K562 (cell line): Measurements from ENCODE around the gene SLC10A1. TPM values are rescaled to one million over a fixed set of nuclear protein-coding genes. Genes with fewer than 3 reads are reported as not detected.

Experiments
- ATAC-seq: fragments of 200-7000 bp; cut with Tn5 transposase; 3 replicates; pipeline ENCODE4 v1.9.1; 2020; ENCODE audit warnings: moderate library complexity
- BruUV-seq: library from RNA; stranded (reverse); fragments of 400-500 nt; replicated peaks from 2 replicates; lab custom pipeline; 2021; lab: Mats Ljungman, UMichigan
- CTCF ChIA-PET: fragments of 300-600 bp; formaldehyde crosslinking; extraction: SDS; loops from one replicate; lab custom pipeline; 2021; ENCODE audit warnings: low intra/inter-chr PET ratio; lab: Yijun Ruan, JAX
- POLR2A ChIA-PET: fragments of 300-600, 350-650 bp; sonication (Branson Sonifier 250); formaldehyde crosslinking; extraction: SDS; loops from one replicate; lab custom pipeline; 2021; ENCODE audit warnings: antibody characterized with exemption, inconsistent platforms; lab: Yijun Ruan, JAX
- DNase-seq, 4 experiments: peaks; one replicate each; pipeline versions ENCODE4 v3.0.0 to v3.0.0-alpha.2; 2011 to 2018; ENCODE audit warnings: low spot score in 3 of 4, mixed read lengths in 3 of 4; ENCODE audit errors: extremely low read depth in 1 of 4
- FAIRE-seq: peaks from 2 replicates; lab custom pipeline; 2011; peaks lifted over from hg19 to GRCh38; lab: Jason Lieb, UNC
- H2AFZ ChIP-seq: 2 replicates; pipeline ENCODE4 v1.6.0; 2011; ENCODE audit warnings: low read depth, low read length, control low read depth, inconsistent platforms
- H3K27ac ChIP-seq: fragments of 200-600 bp; 3 replicates; pipeline ENCODE4 v1.8.0; 2011; ENCODE audit warnings: low read depth, mild to moderate bottlenecking, control low read depth, inconsistent platforms, low read length, moderate library complexity, mixed read lengths; ENCODE audit errors: extremely low read depth
- H3K27me3 ChIP-seq, 2 experiments: fragments of 300-600 bp in 1 of 2; 2 replicates in 1 of 2; 3 replicates in 1 of 2; pipeline versions ENCODE4 v1.6.0 to v1.8.0; 2011; ENCODE audit warnings: inconsistent platforms in 2 of 2, low read length in 2 of 2, mild to moderate bottlenecking in 1 of 2, mixed read lengths in 1 of 2, moderate library complexity in 1 of 2; ENCODE audit not compliant: control insufficient read depth in 2 of 2, insufficient read depth in 2 of 2
- H3K36me3 ChIP-seq: fragments of 300-600 bp; 3 replicates; pipeline ENCODE4 v1.8.0; 2011; ENCODE audit warnings: mild to moderate bottlenecking, low read length, inconsistent platforms; ENCODE audit not compliant: control insufficient read depth, insufficient read depth
- H3K4me1 ChIP-seq, 2 experiments: fragments of 200-600 bp in 1 of 2; replicated peaks in 1 of 2; 2 replicates in 1 of 2; 3 replicates in 1 of 2; pipeline versions ENCODE4 v1.5.1 to v1.8.0; 2011; ENCODE audit warnings: inconsistent platforms in 2 of 2, low read length in 2 of 2, mild to moderate bottlenecking in 1 of 2, mixed read lengths in 1 of 2, moderate library complexity in 1 of 2; ENCODE audit not compliant: control insufficient read depth in 2 of 2, insufficient read depth in 2 of 2
- H3K4me2 ChIP-seq: 2 replicates; pipeline ENCODE4 v1.6.1; 2011; ENCODE audit warnings: low read length, control low read depth, inconsistent platforms, mixed read lengths; ENCODE audit not compliant: insufficient read depth
- H3K4me3 ChIP-seq: fragments of 200-600 bp; sonication (generic), shearing (Covaris generic); 2 replicates; pipeline ENCODE4 v1.5.1; 2016; ENCODE audit warnings: control low read depth, inconsistent platforms
- H3K79me2 ChIP-seq: fragments of 200-600 bp; 3 replicates; pipeline ENCODE4 v1.8.0; 2011; ENCODE audit warnings: low read length, inconsistent platforms; ENCODE audit not compliant: control insufficient read depth, insufficient read depth
- H3K9ac ChIP-seq, 2 experiments: 2 replicates each; pipeline versions ENCODE4 v1.6.0 to v1.6.1; 2011; ENCODE audit warnings: low read depth in 2 of 2, low read length in 2 of 2, control low read depth in 1 of 2, inconsistent platforms in 1 of 2, mild to moderate bottlenecking in 1 of 2, mixed read lengths in 1 of 2; ENCODE audit not compliant: insufficient read depth in 1 of 2
- H3K9me1 ChIP-seq: one replicate; pipeline ENCODE4 v1.6.0; 2011; ENCODE audit warnings: inconsistent platforms, mild to moderate bottlenecking, low read length, moderate library complexity; ENCODE audit not compliant: control insufficient read depth, insufficient read depth
- H3K9me3 ChIP-seq: replicated peaks from 2 replicates; pipeline ENCODE4 v1.5.1; 2011; ENCODE audit warnings: low read depth, low read length, inconsistent platforms; ENCODE audit not compliant: control insufficient read depth, insufficient read depth
- H4K20me1 ChIP-seq: replicated peaks from 2 replicates; pipeline ENCODE4 v1.6.1; 2011; ENCODE audit warnings: low read length, inconsistent platforms, mixed read lengths; ENCODE audit not compliant: control insufficient read depth, insufficient read depth
- ADNP ChIP-seq: fragments of 200-800 bp; sonication (Bioruptor generic); IDR thresholded peaks from 2 replicates; pipeline ENCODE4 v1.6.1; 2016; ENCODE audit warnings: missing genetic modification characterization, missing compliant biosample characterization
- ERF ChIP-seq: fragments of 450-650 bp; formaldehyde crosslinking; IDR thresholded peaks from 2 replicates; pipeline ENCODE4 v1.4.0; 2020; ENCODE audit warnings: mild to moderate bottlenecking, mixed read lengths
- HLTF ChIP-seq: fragments of 450-650 bp; IDR thresholded peaks from 2 replicates; pipeline ENCODE4 v1.6.1; 2016
- NR1H2 ChIP-seq: sonication (generic); formaldehyde crosslinking; IDR thresholded peaks from 2 replicates; pipeline ENCODE4 v1.4.0; 2020; ENCODE audit warnings: mild to moderate bottlenecking, missing genetic modification reagents
- POLR2A ChIP-seq: fragments of 450-650 bp; conservative IDR thresholded peaks from 2 replicates; pipeline ENCODE4 v1.6.1; 2016
- POLR2B ChIP-seq: fragments of 450-650 bp; IDR thresholded peaks from 2 replicates; pipeline ENCODE4 v1.6.1; 2018; ENCODE audit warnings: low read depth; ENCODE audit not compliant: partially characterized antibody
- POLR2H ChIP-seq: IDR thresholded peaks from 2 replicates; pipeline ENCODE4 v1.6.1; 2016; ENCODE audit warnings: missing genetic modification characterization, low read depth, mild to moderate bottlenecking, control low read depth, missing compliant biosample characterization, moderate library complexity
- RAD51 ChIP-seq: fragments of 450-650 bp; IDR thresholded peaks from 2 replicates; pipeline ENCODE4 v1.7.1; 2016; ENCODE audit warnings: low read depth, mild to moderate bottlenecking, borderline replicate concordance
- ZBTB7A ChIP-seq: IDR thresholded peaks from 2 replicates; pipeline ENCODE4 v1.6.1; 2011; ENCODE audit warnings: low read depth, mild to moderate bottlenecking, low read length, moderate library complexity, borderline replicate concordance; ENCODE audit not compliant: control insufficient read depth
- ZFP1 ChIP-seq: fragments of 450-650 bp; formaldehyde crosslinking; IDR thresholded peaks from 2 replicates; pipeline ENCODE4 v1.4.0; 2020; ENCODE audit warnings: mild to moderate bottlenecking, mixed read lengths
- ZNF121 ChIP-seq: sonication (generic); formaldehyde crosslinking; conservative IDR thresholded peaks from 2 replicates; pipeline ENCODE4 v1.8.0; 2022; ENCODE audit warnings: missing genetic modification reagents
- ZNF239 ChIP-seq: fragments of 250-450 bp; sonication (Bioruptor Pico); IDR thresholded peaks from 2 replicates; pipeline ENCODE4 v1.4.0; 2020; ENCODE audit warnings: mild to moderate bottlenecking
- ZNF41 ChIP-seq: fragments of 250-450 bp; sonication (Bioruptor Pico); conservative IDR thresholded peaks from 2 replicates; pipeline ENCODE4 v1.4.0; 2020; ENCODE audit warnings: mild to moderate bottlenecking
- ZNF586 ChIP-seq: fragments of 450-650 bp; formaldehyde crosslinking; conservative IDR thresholded peaks from 2 replicates; pipeline ENCODE4 v1.4.0; 2020; ENCODE audit warnings: mild to moderate bottlenecking, moderate library complexity
- WGBS: fragments of 100-300 bp; shearing (Covaris generic); methylation state at CpG from one replicate; pipeline ENCODE4 v1.1.6; 2016; ENCODE audit warnings: low coverage, mixed read lengths; ENCODE audit not compliant: insufficient coverage; ENCODE audit errors: missing lambda C conversion rate; 5-methylcytosine and 5-hydroxymethylcytosine counted together
- in situ Hi-C: fragments of 300-500 bp; cut with MboI; formaldehyde crosslinking; loops from 4 replicates; pipeline ENCODE4 v1.15.0; 2018; ENCODE audit warnings: inconsistent platforms, mixed read lengths
- intact Hi-C: fragments of 100-400 bp; cut with micrococcal nuclease; formaldehyde crosslinking; loops from 2 replicates; pipeline ENCODE4 v1.14.2; 2022
- polyA plus RNA-seq, 8 experiments: library from polyadenylated mRNA; depleted of rRNA in 4 of 8; stranded (reverse) in 5 of 8; unstranded in 3 of 8; fragments of >200 nt; fragmentation: Nextera tagmentation in 2 of 8; fragmentation: Illumina TruSeq in 1 of 8; extraction: Ambion mirVana in 2 of 8; extraction: Trizol in 1 of 8; gene quantifications; 2 replicates each; pipeline versions ENCODE4 v1.2.1 to v1.2.3, GENCODE V29; 2011 to 2014; ENCODE audit warnings: inconsistent platforms in 1 of 8, missing spikeins in 1 of 8
- total RNA-seq, 7 experiments: library from RNA; depleted of rRNA in 6 of 7; stranded (reverse); fragments of >200 nt in 6 of 7; fragmentation: Illumina TruSeq in 2 of 7; extraction: Trizol in 2 of 7; gene quantifications; 2 replicates each; pipeline versions ENCODE4 v1.2.1 to v1.2.3, GENCODE V29; 2011 to 2021; ENCODE audit warnings: low replicate concordance in 1 of 7
- TF ChIP-seq, protein P1 (sequence below): fragments of 250-450 bp; sonication (Bioruptor Pico); IDR thresholded peaks from 2 replicates; pipeline ENCODE4 v1.8.0; 2022; ENCODE audit warnings: inconsistent platforms
- TF ChIP-seq, protein P2 (sequence below): fragments of 150-350 bp; conservative IDR thresholded peaks from 2 replicates; pipeline ENCODE4 v1.6.1; 2014; ENCODE audit warnings: low read length
- TF ChIP-seq, protein P3 (sequence below): fragments of 250-450 bp; sonication (Bioruptor Pico); IDR thresholded peaks from 2 replicates; pipeline ENCODE4 v1.4.0; 2020; ENCODE audit warnings: borderline replicate concordance

The SLC10A1 gene
- total and polyA plus RNA-seq, 9 of the 15 experiments (the other 6 are each of a cell fraction or from before 2014, with no cell fraction given): not detected

GRCh38 chr14:69772082-69773017 lies 24.7 kb downstream of the SLC10A1 start:
- Histone ChIP-seq H3K27ac (no peak overlapping the region), H3K79me2 (peaks cover 40% of the 10 kb centered on the region), H3K9ac (no peak overlapping the region), H3K27me3 (no peaks in the 10 kb centered on the region), H3K4me1 (peaks cover 0 to 8% of the 10 kb centered on the region in 2 experiments; a peak in 3 of 5 replicates), H3K4me3 (no peak overlapping the region), H3K9me1 (peaks cover 7% of the 10 kb centered on the region), H2AFZ (no peak overlapping the region), H3K4me2 (no peak overlapping the region), H3K9me3 (no peaks in the 10 kb centered on the region), H3K36me3 (peaks cover 95% of the 10 kb centered on the region), H4K20me1 (peaks cover 30% of the 10 kb centered on the region)
- CTCF ChIA-PET: no interaction called here
- in situ Hi-C loops: no loop called here
- intact Hi-C loops: no loop called here
- ATAC-seq (peak; percentile 5; the same call in 1 of the 3 replicates), FAIRE-seq (no peak), DNase-seq (no peak)
- no TSS peak for BruUV-seq
- POLR2A ChIA-PET: interaction anchor here (1.0 to 1.6 kb wide), 5 partner anchors 12 to 114 kb away, joined by 3 read pairs; no protein-coding TSS in a partner anchor
- WGBS: 88% methylated on average over 9 of the region's 11 CpGs
- peak; percentile 50 for TF ChIP-seq POLR2A
- no peak for TF ChIP-seq HLTF
- TF ChIP-seq ZFP1 (CRISPR knock-in tag): no peak
- no peak for TF ChIP-seq POLR2H (tag)
- no peak for TF ChIP-seq ZBTB7A
- TF ChIP-seq ZNF586 (CRISPR knock-in tag): no peak
- peak; percentile 51 for TF ChIP-seq POLR2B
- no peak for TF ChIP-seq RAD51
- TF ChIP-seq, protein P1, sequence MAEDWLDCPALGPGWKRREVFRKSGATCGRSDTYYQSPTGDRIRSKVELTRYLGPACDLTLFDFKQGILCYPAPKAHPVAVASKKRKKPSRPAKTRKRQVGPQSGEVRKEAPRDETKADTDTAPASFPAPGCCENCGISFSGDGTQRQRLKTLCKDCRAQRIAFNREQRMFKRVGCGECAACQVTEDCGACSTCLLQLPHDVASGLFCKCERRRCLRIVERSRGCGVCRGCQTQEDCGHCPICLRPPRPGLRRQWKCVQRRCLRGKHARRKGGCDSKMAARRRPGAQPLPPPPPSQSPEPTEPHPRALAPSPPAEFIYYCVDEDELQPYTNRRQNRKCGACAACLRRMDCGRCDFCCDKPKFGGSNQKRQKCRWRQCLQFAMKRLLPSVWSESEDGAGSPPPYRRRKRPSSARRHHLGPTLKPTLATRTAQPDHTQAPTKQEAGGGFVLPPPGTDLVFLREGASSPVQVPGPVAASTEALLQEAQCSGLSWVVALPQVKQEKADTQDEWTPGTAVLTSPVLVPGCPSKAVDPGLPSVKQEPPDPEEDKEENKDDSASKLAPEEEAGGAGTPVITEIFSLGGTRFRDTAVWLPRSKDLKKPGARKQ (CRISPR knock-in tag): no peak
- TF ChIP-seq, protein P2, sequence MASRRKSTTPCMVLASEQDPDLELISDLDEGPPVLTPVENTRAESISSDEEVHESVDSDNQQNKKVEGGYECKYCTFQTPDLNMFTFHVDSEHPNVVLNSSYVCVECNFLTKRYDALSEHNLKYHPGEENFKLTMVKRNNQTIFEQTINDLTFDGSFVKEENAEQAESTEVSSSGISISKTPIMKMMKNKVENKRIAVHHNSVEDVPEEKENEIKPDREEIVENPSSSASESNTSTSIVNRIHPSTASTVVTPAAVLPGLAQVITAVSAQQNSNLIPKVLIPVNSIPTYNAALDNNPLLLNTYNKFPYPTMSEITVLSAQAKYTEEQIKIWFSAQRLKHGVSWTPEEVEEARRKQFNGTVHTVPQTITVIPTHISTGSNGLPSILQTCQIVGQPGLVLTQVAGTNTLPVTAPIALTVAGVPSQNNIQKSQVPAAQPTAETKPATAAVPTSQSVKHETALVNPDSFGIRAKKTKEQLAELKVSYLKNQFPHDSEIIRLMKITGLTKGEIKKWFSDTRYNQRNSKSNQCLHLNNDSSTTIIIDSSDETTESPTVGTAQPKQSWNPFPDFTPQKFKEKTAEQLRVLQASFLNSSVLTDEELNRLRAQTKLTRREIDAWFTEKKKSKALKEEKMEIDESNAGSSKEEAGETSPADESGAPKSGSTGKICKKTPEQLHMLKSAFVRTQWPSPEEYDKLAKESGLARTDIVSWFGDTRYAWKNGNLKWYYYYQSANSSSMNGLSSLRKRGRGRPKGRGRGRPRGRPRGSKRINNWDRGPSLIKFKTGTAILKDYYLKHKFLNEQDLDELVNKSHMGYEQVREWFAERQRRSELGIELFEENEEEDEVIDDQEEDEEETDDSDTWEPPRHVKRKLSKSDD: no peak
- no peak for TF ChIP-seq ADNP
- no peak for TF ChIP-seq NR1H2
- TF ChIP-seq, protein P3, sequence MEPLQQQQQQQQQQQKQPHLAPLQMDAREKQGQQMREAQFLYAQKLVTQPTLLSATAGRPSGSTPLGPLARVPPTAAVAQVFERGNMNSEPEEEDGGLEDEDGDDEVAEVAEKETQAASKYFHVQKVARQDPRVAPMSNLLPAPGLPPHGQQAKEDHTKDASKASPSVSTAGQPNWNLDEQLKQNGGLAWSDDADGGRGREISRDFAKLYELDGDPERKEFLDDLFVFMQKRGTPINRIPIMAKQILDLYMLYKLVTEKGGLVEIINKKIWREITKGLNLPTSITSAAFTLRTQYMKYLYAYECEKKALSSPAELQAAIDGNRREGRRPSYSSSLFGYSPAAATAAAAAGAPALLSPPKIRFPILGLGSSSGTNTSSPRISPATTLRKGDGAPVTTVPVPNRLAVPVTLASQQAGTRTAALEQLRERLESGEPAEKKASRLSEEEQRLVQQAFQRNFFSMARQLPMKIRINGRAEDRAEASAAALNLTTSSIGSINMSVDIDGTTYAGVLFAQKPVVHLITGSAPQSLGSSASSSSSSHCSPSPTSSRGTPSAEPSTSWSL (CRISPR knock-in tag): no peak
- TF ChIP-seq ZNF41 (CRISPR knock-in tag): no peak
- no peak for TF ChIP-seq ERF (CRISPR knock-in tag)
- no peak for TF ChIP-seq ZNF239 (CRISPR knock-in tag)
- TF ChIP-seq ZNF121 (CRISPR knock-in tag): peak; percentile 41; the same call in 1 of the 2 replicates
